Esophagus muscularis mucosa (tissue), 4 donors: ENCODE measurements around the gene USH1G. TPM values are rescaled to one million over a fixed set of nuclear protein-coding genes. Genes with fewer than 3 reads are reported as not detected.
"Not testable (repeated sequence)": the region's sequence is repeated elsewhere in the genome, so short reads cannot be mapped to it uniquely, and the experiment has no call there.

ENCODE experiments used
- DNase-seq: peaks from one replicate; pipeline ENCODE4 v3.0.0-alpha.2; 2017; ENCODE audit errors: extremely low spot score
- H3K27ac ChIP-seq, 4 donors: fragments of 200-600 bp; sonication (generic); replicated peaks in 1 of 4; 1 replicate in 3 of 4; 2 replicates in 1 of 4; pipeline ENCODE4 v1.5.1; 2016 to 2019; ENCODE audit warnings: mild to moderate bottlenecking in 1 of 4
- H3K27me3 ChIP-seq, 4 donors: fragments of 200-600 bp; sonication (generic); one replicate each; pipeline versions ENCODE4 v1.5.1 to v1.6.0; 2016 to 2019
- H3K36me3 ChIP-seq, 4 donors: fragments of 200-600 bp; sonication (generic); one replicate each; pipeline ENCODE4 v1.5.1; 2016 to 2019
- H3K4me1 ChIP-seq, 4 donors: fragments of 200-600 bp; sonication (generic); one replicate each; pipeline ENCODE4 v1.5.1; 2016 to 2019
- H3K4me3 ChIP-seq, 4 donors: fragments of 200-600 bp; sonication (generic); 1 replicate in 2 of 4; 2 replicates in 2 of 4; pipeline ENCODE4 v1.5.1; 2016 to 2019; ENCODE audit warnings: mild to moderate bottlenecking in 4 of 4, moderate library complexity in 1 of 4
- H3K9me3 ChIP-seq, 4 donors: fragments of 200-600 bp; sonication (generic); 1 replicate in 3 of 4; 2 replicates in 1 of 4; pipeline ENCODE4 v1.5.1; 2016 to 2019
- CTCF ChIP-seq, 3 experiments: fragments of 200-600 bp in 2 of 3; fragments of 450-650 bp in 1 of 3; sonication (generic) in 2 of 3; IDR thresholded peaks; one replicate each; pipeline ENCODE4 v1.5.1; 2017 to 2019; ENCODE audit warnings: antibody characterized with exemption in 3 of 3, mild to moderate bottlenecking in 2 of 3, moderate library complexity in 1 of 3
- EP300 ChIP-seq: sonication (generic); formaldehyde crosslinking; IDR thresholded peaks from one replicate; pipeline ENCODE4 v1.6.1; 2017; ENCODE audit warnings: antibody characterized with exemption
- POLR2A ChIP-seq: fragments of 450-650 bp; IDR thresholded peaks from one replicate; pipeline ENCODE4 v1.6.1; 2017; ENCODE audit warnings: antibody characterized with exemption, moderate library complexity, mild to moderate bottlenecking, low read depth
- POLR2AphosphoS5 ChIP-seq, 2 donors: sonication (generic); formaldehyde crosslinking; IDR thresholded peaks; one replicate each; pipeline ENCODE4 v1.6.1; 2017; ENCODE audit warnings: antibody characterized with exemption in 2 of 2
- WGBS: methylation state at CpG from one replicate; pipeline ENCODE4 v1.1.5; 2018; 5-methylcytosine and 5-hydroxymethylcytosine counted together
- intact Hi-C: fragments of 100-400 bp; cut with DNase I; formaldehyde crosslinking; loops from one replicate; pipeline ENCODE4 v1.15.1; 2023
- total RNA-seq, 4 donors: library from RNA; depleted of rRNA; stranded (reverse); fragments of >200 nt; gene quantifications; one replicate each; pipeline versions ENCODE4 v1.1.0 to v1.2.1, GENCODE V29; 2016

The USH1G gene
- total RNA-seq, 4 donors from 2014 or later, result 0.39 TPM; not detected in 3

- Histone ChIP-seq H3K27ac (no peak overlapping the region), H3K36me3 (no peaks in the 10 kb centered on the region), H3K9me3 (no peaks in the 10 kb centered on the region), H3K4me1 (no peaks in the 10 kb centered on the region), H3K4me3 (no peak overlapping the region), H3K27me3 (peaks cover 0 to 54% (median 0%) of the 10 kb centered on the region in 4 donors)
- TF ChIP-seq CTCF (IDR thresholded peaks at IDR 0.05), result no peak
- no peak for TF ChIP-seq POLR2A
- TF ChIP-seq POLR2AphosphoS5 (IDR thresholded peaks at IDR 0.05), result no peak
- TF ChIP-seq EP300, result no peak
- no peak for DNase-seq
- intact Hi-C loops, result no loop called here
- 89% methylated on average over 10 of the region's 34 CpGs for WGBS
Measured at GRCh38 chr17:74907012-74907411, 16.0 kb downstream of the USH1G start.

GRCh38 chr17:74906214-74906793 lies 16.8 kb downstream of the USH1G start:
- H3K9me3 ChIP-seq, H3K36me3 ChIP-seq, H3K4me3 ChIP-seq, H3K27ac ChIP-seq, intact Hi-C loops, DNase-seq, H3K4me1 ChIP-seq: not testable (repeated sequence)
- peaks cover 0 to 59% (median 0%) of the 10 kb centered on the region in 4 donors for H3K27me3 ChIP-seq
- WGBS, result 78% methylated on average over 6 of the region's 6 CpGs

GRCh38 chr17:74904687-74905409 lies 18.2 kb downstream of the USH1G start:
- Histone ChIP-seq H3K27me3 (peaks cover 0 to 64% (median 0%) of the 10 kb centered on the region in 4 donors), H3K36me3 (no peaks in the 10 kb centered on the region), H3K9me3 (no peaks in the 10 kb centered on the region), H3K4me3 (no peak overlapping the region), H3K27ac (no peak overlapping the region), H3K4me1 (no peaks in the 10 kb centered on the region)
- DNase-seq, result no peak
- TF ChIP-seq POLR2A (no peak), EP300 (no peak), CTCF (IDR thresholded peaks at IDR 0.05) (no peak), POLR2AphosphoS5 (IDR thresholded peaks at IDR 0.05) (no peak)
- intact Hi-C loops, result no loop called here
- WGBS, result 74% methylated on average over 7 of the region's 7 CpGs

- TF ChIP-seq EP300 (no peak), CTCF (IDR thresholded peaks at IDR 0.05) (no peak), POLR2AphosphoS5 (IDR thresholded peaks at IDR 0.05) (no peak), POLR2A (no peak)
- no peak for DNase-seq
- WGBS, result 84% methylated on average over 6 of the region's 6 CpGs
- Histone ChIP-seq H3K36me3 (no peaks in the 10 kb centered on the region), H3K27me3 (peaks cover 0 to 64% (median 0%) of the 10 kb centered on the region in 4 donors), H3K9me3 (no peaks in the 10 kb centered on the region), H3K4me3 (no peak overlapping the region), H3K27ac (no peak overlapping the region), H3K4me1 (no peaks in the 10 kb centered on the region)
- intact Hi-C loops, result no loop called here
Measured at GRCh38 chr17:74903671-74904070, 19.4 kb downstream of the USH1G start.

GRCh38 chr17:74903034-74903433 lies 20.0 kb downstream of the USH1G start:
- H3K4me1 ChIP-seq, result no peaks in the 10 kb centered on the region
- no peak overlapping the region for H3K27ac ChIP-seq
- H3K9me3 ChIP-seq, result no peaks in the 10 kb centered on the region
- no peaks in the 10 kb centered on the region for H3K36me3 ChIP-seq
- 87% methylated on average over 9 of the region's 9 CpGs for WGBS
- peaks cover 0 to 64% (median 0%) of the 10 kb centered on the region in 4 donors for H3K27me3 ChIP-seq
- TF ChIP-seq EP300 (no peak), POLR2AphosphoS5 (IDR thresholded peaks at IDR 0.05) (no peak), CTCF (IDR thresholded peaks at IDR 0.05) (no peak), POLR2A (no peak)
- H3K4me3 ChIP-seq, result no peak overlapping the region
- DNase-seq, result no peak
- intact Hi-C loops, result no loop called here
